ENCODE results near the gene DDHD1. TPM values are rescaled to one million over a fixed set of nuclear protein-coding genes. Genes with fewer than 3 reads are reported as not detected.

The DDHD1 gene
- total RNA-seq, 1 donor from 2014 or later = 6.7 TPM

GRCh38 chr14:53167602-53168328 lies 14.6 kb upstream of the DDHD1 start:
- DNase-seq = no peak
- H3K9me3 ChIP-seq (replicated peaks) = no peaks in the 10 kb centered on the region
- intact Hi-C loops (cut with micrococcal nuclease) = no loop called here
- TF ChIP-seq, protein P1, sequence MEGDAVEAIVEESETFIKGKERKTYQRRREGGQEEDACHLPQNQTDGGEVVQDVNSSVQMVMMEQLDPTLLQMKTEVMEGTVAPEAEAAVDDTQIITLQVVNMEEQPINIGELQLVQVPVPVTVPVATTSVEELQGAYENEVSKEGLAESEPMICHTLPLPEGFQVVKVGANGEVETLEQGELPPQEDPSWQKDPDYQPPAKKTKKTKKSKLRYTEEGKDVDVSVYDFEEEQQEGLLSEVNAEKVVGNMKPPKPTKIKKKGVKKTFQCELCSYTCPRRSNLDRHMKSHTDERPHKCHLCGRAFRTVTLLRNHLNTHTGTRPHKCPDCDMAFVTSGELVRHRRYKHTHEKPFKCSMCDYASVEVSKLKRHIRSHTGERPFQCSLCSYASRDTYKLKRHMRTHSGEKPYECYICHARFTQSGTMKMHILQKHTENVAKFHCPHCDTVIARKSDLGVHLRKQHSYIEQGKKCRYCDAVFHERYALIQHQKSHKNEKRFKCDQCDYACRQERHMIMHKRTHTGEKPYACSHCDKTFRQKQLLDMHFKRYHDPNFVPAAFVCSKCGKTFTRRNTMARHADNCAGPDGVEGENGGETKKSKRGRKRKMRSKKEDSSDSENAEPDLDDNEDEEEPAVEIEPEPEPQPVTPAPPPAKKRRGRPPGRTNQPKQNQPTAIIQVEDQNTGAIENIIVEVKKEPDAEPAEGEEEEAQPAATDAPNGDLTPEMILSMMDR (IDR thresholded peaks at IDR 0.05; ENCODE audit: borderline replicate concordance) = no peak
- H3K27me3 ChIP-seq (ENCODE audit: low read depth) = no peaks in the 10 kb centered on the region
- no peaks in the 10 kb centered on the region for H3K36me3 ChIP-seq
- no peaks in the 10 kb centered on the region for H3K4me1 ChIP-seq
- H3K27ac ChIP-seq (replicated peaks) = peak overlapping the region; percentile 57
- no peak overlapping the region for H3K4me3 ChIP-seq

DNA sequence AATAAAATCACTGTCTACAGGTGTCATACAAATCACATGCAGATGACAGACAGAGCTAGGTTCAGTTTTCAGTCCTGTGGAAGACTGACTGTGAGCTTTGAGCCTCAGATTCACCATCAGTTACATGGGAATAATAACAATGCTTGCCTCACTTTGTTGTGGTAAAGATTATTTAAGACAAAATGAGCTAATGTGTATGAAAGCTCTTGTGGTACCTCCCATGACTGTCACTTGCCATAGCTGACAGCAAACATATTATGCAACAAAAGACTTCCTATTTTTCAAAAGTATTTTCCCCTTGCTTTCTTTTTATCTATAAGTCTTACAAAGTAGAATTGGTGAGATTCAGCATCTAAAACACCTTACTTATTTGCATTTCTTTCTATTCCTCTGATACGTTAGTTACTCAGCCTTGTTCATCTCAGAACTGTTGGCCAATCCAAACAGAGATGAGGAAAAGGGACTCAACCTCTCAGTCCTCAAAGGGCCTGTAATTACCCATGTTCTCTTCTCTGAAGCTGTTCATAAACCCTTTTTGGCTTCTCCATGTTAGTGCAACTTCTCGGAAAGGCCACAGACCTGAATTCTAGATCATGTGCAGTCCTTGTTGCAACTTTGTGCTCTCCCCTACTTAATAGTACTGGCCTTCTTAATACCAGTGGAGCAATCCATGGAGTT lies 8.8 kb upstream of the DDHD1 start:
- no peaks in the 10 kb centered on the region for H3K36me3 ChIP-seq
- no peak for DNase-seq
- intact Hi-C loops (cut with micrococcal nuclease) = no loop called here
- no peaks in the 10 kb centered on the region for H3K9me3 ChIP-seq (replicated peaks)
- H3K4me3 ChIP-seq = no peak overlapping the region
- TF ChIP-seq, protein P1 (IDR thresholded peaks at IDR 0.05; ENCODE audit: borderline replicate concordance) = no peak
- H3K4me1 ChIP-seq = no peaks in the 10 kb centered on the region
- no peaks in the 10 kb centered on the region for H3K27me3 ChIP-seq (ENCODE audit: low read depth)
- H3K27ac ChIP-seq (replicated peaks) = no peak overlapping the region

- Histone ChIP-seq H3K4me1 (peaks cover 21% of the 10 kb centered on the region), H3K9me3 (replicated peaks) (no peaks in the 10 kb centered on the region), H3K27me3 (ENCODE audit: low read depth) (no peaks in the 10 kb centered on the region), H3K27ac (replicated peaks) (no peak overlapping the region), H3K36me3 (no peaks in the 10 kb centered on the region), H3K4me3 (no peak overlapping the region)
- DNase-seq = no peak
- intact Hi-C loops (cut with micrococcal nuclease) = no loop called here
- TF ChIP-seq, protein P1 (IDR thresholded peaks at IDR 0.05; ENCODE audit: borderline replicate concordance) = no peak
Observed at GRCh38 chr14:53156238-53156637, 3.1 kb upstream of the DDHD1 start.

DNA sequence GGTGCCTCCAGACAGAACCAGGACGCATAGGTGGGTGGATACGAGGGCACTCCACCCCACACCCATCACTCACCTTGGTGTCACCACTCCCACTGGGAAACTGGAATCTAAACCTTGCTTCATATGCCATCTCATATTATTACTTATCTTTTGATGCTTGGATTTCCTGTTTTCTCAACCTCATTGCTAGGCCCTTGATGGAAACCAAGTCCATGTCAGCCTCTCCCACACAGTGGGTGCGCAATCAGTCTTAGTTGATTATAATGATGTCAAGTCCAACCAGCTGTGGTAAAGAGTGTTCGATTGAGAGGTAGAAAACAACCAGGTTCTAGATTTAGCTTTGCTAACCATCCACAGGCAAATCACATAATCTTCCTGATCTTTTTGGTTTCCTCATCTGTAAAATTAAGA lies 584 bp upstream of the DDHD1 start:
- Histone ChIP-seq H3K9me3 (replicated peaks) (no peaks in the 10 kb centered on the region), H3K27me3 (ENCODE audit: low read depth) (no peaks in the 10 kb centered on the region), H3K36me3 (no peaks in the 10 kb centered on the region), H3K4me1 (peaks cover 44% of the 10 kb centered on the region), H3K4me3 (peak overlapping the region; percentile 94), H3K27ac (replicated peaks) (peak overlapping the region; percentile 94)
- intact Hi-C loops (cut with micrococcal nuclease) = no loop called here
- TF ChIP-seq, protein P1 (IDR thresholded peaks at IDR 0.05; ENCODE audit: borderline replicate concordance) = no peak
- no peak for DNase-seq

DNA sequence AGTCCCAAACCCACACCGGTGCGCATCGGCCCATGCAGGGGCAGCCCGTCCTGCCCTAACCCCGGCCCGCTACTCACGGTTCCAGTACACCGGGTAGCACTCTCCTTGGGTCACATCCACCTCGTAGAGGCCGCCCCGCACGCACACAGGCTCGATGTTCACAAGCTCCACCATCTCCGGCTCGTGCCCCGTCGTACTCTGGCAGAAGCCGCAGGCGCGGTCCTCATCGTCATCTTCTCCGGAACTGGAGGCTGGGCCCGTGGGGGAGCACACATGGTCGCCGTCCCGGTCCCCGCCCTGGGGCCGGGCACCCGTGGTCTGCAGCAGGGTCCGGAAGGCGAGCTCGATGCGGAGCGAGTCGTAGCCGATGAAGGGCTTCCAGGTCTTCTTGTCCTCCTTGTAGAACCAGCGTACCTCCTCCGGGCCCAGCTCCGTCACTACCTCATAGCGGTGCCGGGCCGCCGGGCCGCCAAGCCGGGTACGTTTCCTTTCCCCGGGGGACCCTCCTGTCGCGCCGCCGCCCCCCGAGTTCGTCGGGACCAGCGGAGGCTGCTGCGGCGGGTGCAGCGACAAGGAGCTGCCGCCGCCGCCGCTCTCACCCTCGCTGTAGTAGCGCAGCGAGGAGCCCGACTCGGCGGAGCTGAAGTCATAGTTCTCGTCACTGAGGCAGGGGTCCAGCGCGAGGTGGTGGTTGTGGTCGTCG lies 788 bp downstream of the DDHD1 start:
- no peaks in the 10 kb centered on the region for H3K27me3 ChIP-seq (ENCODE audit: low read depth)
- H3K4me3 ChIP-seq = peak overlapping the region; percentile 94
- TF ChIP-seq, protein P1 (IDR thresholded peaks at IDR 0.05; ENCODE audit: borderline replicate concordance) = no peak
- intact Hi-C loops (cut with micrococcal nuclease) = no loop called here
- peak overlapping the region; percentile 94 for H3K27ac ChIP-seq (replicated peaks)
- no peaks in the 10 kb centered on the region for H3K36me3 ChIP-seq
- H3K9me3 ChIP-seq (replicated peaks) = no peaks in the 10 kb centered on the region
- peaks cover 46% of the 10 kb centered on the region for H3K4me1 ChIP-seq
- peak; percentile 54 for DNase-seq

All from left ventricle myocardium inferior (tissue), 1 donor.